ENCODE data around the gene NACC1. TPM values are rescaled to one million over a fixed set of nuclear protein-coding genes. Genes with fewer than 3 reads are reported as not detected.

NACC1 gene
- total RNA-seq, 1 donor from 2014 or later, result 22.6 TPM

DNA sequence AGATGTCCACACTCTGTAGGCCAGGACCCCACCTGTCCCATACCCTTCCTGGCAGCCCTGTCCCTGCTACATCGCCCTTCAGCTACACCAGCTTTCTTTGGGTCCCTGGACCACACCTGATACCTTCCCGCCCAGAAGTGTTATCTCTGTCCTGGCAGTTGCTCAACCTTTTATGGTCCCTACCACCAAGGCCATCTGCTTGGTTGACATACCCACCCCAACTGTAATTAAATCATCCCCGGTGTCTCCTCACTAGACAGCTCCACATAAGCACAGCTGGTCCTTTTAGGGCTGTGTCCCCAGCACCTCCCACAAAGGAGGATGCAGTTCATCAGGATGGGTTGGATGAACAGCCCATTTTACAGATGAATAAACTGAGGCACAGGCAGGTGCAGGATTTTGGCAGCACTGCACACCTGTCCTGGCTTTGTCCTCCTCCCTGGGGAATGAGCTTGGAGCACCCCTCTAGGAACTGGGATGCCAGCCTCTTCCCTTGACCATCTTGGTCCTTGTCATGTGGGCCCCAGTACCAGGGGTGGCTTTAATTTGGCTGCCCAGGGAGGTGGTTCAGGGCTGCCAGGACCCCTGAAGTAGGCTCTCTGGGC, 12.9 kb downstream of the NACC1 start:
- peaks cover 0 to 9% of the 10 kb centered on the region in 2 donors for H3K36me3 ChIP-seq
- no peak for DNase-seq (ENCODE audit: extremely low spot score in 2 of 2)
- no peaks in the 10 kb centered on the region for H3K4me1 ChIP-seq
- no peak overlapping the region for H3K27ac ChIP-seq
- intact Hi-C loops (cut with DNase I), result no loop called here
- no peaks in the 10 kb centered on the region for H3K27me3 ChIP-seq
- no peak overlapping the region for H3K4me3 ChIP-seq
- TF ChIP-seq, protein P1, sequence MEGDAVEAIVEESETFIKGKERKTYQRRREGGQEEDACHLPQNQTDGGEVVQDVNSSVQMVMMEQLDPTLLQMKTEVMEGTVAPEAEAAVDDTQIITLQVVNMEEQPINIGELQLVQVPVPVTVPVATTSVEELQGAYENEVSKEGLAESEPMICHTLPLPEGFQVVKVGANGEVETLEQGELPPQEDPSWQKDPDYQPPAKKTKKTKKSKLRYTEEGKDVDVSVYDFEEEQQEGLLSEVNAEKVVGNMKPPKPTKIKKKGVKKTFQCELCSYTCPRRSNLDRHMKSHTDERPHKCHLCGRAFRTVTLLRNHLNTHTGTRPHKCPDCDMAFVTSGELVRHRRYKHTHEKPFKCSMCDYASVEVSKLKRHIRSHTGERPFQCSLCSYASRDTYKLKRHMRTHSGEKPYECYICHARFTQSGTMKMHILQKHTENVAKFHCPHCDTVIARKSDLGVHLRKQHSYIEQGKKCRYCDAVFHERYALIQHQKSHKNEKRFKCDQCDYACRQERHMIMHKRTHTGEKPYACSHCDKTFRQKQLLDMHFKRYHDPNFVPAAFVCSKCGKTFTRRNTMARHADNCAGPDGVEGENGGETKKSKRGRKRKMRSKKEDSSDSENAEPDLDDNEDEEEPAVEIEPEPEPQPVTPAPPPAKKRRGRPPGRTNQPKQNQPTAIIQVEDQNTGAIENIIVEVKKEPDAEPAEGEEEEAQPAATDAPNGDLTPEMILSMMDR (IDR thresholded peaks at IDR 0.05), result no peak
- no peak for TF ChIP-seq POLR2A (IDR thresholded peaks at IDR 0.05)
- TF ChIP-seq POLR2AphosphoS5 (IDR thresholded peaks at IDR 0.05; ENCODE audit: insufficient read depth in 1 of 2, low read depth in 1 of 2), result no peak
- H3K9me3 ChIP-seq, result no peaks in the 10 kb centered on the region

DNA sequence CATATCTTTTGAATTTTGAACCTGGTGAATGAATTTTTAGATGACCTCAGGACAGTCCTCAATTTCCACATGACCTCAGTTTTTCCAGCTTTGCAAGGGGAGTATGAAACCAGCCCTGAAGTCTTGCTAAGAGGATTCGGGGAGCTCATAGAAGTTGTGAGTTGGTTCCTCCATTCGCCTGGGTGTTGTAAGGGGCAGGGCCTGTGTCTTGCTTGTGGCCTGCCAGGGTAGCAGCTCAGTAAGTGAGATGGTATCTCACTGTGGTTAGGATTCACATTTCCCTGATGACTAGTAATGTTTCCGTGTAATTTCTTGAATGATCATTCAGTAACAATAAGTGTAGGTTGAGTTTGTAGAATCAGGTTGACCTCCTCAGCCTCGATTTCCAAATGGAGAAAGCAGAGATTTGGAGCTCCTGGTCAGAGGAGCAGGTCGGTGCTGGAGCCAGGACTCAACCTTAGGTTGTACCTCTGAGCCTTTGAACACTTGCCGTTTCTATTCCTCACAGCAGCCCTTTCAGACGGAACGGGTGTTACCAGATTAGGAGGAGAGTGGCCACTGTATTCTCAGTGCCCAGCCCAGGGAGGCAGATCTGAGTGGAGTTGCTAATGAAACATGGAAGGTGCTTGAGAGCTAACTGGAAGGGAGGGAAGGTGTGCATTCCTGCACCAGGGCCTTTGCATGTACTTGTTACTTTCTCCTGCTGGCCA, 14.6 kb downstream of the NACC1 start:
- H3K4me1 ChIP-seq, result no peaks in the 10 kb centered on the region
- no peak overlapping the region for H3K4me3 ChIP-seq
- H3K36me3 ChIP-seq, result peaks cover 0 to 25% of the 10 kb centered on the region in 2 donors
- TF ChIP-seq POLR2AphosphoS5 (IDR thresholded peaks at IDR 0.05; ENCODE audit: insufficient read depth in 1 of 2, low read depth in 1 of 2) (no peak), POLR2A (IDR thresholded peaks at IDR 0.05) (no peak)
- H3K9me3 ChIP-seq, result no peaks in the 10 kb centered on the region
- intact Hi-C loops (cut with DNase I), result no loop called here
- DNase-seq (ENCODE audit: extremely low spot score in 2 of 2), result no peak
- H3K27me3 ChIP-seq, result no peaks in the 10 kb centered on the region
- no peak overlapping the region for H3K27ac ChIP-seq

DNA sequence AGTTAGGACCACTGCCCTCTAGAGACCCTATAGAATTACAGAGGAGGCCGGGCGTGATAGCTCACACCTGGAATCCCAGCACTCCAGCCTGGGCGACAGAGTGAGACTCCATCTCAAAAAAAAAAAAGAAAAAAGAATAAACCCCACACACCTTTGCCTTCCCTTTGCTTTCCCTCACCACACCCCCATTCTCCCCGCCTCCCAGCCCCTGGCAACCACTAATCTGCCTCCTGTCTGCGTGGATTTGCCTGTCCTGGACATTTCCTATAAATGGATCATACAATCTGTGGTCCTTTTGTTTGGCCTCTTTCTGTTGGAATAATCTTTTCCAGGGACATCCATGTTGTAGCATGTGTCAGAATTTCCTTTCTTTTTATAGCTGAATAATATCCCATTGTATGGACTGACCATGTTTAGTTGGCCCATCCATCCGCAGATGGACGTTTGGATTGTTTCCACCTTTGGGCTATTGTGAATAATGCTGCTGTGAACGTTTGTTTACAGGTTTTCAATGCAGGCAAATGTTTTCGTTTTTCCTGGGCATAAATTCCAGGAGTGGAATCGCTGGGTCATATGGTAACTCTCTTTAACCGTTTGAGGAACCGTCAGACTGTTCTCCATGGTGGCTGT, 15.3 kb downstream of the NACC1 start:
- no peak for TF ChIP-seq POLR2A (IDR thresholded peaks at IDR 0.05)
- TF ChIP-seq, protein P1 (IDR thresholded peaks at IDR 0.05), result no peak
- no peak for TF ChIP-seq POLR2AphosphoS5 (IDR thresholded peaks at IDR 0.05; ENCODE audit: insufficient read depth in 1 of 2, low read depth in 1 of 2)
- intact Hi-C loops (cut with DNase I), result no loop called here
- H3K27ac ChIP-seq, result no peak overlapping the region

DNA sequence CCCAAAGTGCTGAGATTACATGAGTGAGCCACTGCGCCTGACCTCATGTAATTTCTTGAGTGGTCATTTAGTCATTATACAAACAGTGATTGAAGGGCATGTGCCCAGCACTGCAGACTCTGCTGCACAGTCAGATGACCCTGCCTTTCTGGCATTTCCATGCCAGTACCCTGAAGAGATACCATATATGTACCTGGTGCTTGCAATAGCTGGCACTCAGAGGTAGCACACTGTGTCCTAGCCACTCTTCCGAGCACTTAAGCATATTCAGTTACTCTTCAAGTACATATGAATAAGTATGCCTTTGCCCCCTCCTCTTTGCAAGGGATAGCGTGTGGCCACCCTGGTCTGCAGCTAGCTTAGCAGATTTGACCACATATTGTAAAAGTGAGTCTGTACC, 16.6 kb downstream of the NACC1 start:
- no peaks in the 10 kb centered on the region for H3K27me3 ChIP-seq
- H3K9me3 ChIP-seq, result no peaks in the 10 kb centered on the region
- TF ChIP-seq POLR2A (IDR thresholded peaks at IDR 0.05) (no peak), POLR2AphosphoS5 (IDR thresholded peaks at IDR 0.05; ENCODE audit: insufficient read depth in 1 of 2, low read depth in 1 of 2) (no peak)
- TF ChIP-seq, protein P1 (IDR thresholded peaks at IDR 0.05), result no peak
- no peaks in the 10 kb centered on the region for H3K4me1 ChIP-seq
- H3K36me3 ChIP-seq, result peaks cover 0 to 41% of the 10 kb centered on the region in 2 donors
- intact Hi-C loops (cut with DNase I), result no loop called here
- no peak overlapping the region for H3K4me3 ChIP-seq
- no peak overlapping the region for H3K27ac ChIP-seq
- DNase-seq (ENCODE audit: extremely low spot score in 2 of 2), result no peak

More for the DNA sequence above, 15.3 kb downstream of the NACC1 start:
- Histone ChIP-seq H3K36me3 (peaks cover 0 to 32% of the 10 kb centered on the region in 2 donors), H3K4me1 (no peaks in the 10 kb centered on the region), H3K9me3 (no peaks in the 10 kb centered on the region), H3K4me3 (no peak overlapping the region), H3K27me3 (no peaks in the 10 kb centered on the region)
- no peak for DNase-seq (ENCODE audit: extremely low spot score in 2 of 2)

DNA sequence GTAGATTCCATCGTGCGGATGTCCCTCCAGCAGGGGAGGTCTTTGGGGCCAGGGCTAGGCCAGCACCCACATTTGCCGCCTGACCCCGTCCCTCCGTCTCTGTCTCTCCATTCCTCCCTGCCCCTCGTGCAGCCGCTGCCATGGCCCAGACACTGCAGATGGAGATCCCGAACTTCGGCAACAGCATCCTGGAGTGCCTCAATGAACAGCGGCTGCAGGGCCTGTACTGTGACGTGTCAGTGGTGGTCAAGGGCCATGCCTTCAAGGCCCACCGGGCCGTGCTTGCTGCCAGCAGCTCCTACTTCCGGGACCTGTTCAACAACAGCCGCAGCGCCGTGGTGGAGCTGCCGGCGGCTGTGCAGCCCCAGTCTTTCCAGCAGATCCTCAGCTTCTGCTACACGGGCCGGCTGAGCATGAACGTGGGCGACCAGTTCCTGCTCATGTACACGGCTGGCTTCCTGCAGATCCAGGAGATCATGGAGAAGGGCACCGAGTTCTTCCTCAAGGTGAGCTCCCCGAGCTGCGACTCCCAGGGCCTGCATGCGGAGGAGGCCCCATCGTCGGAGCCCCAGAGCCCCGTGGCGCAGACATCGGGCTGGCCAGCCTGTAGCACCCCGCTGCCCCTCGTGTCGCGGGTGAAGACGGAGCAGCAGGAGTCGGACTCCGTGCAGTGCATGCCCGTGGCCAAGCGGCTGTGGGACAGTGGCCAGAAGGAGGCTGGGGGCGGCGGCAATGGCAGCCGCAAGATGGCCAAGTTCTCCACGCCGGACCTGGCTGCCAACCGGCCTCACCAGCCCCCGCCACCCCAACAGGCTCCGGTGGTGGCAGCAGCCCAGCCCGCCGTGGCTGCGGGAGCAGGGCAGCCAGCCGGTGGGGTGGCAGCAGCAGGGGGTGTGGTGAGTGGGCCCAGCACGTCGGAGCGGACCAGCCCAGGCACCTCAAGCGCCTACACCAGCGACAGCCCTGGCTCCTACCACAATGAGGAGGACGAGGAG, 17.3 kb downstream of the NACC1 start:
- DNase-seq (ENCODE audit: extremely low spot score in 2 of 2), result no peak

More for the DNA sequence above, 17.3 kb downstream of the NACC1 start:
- TF ChIP-seq, protein P1 (IDR thresholded peaks at IDR 0.05), result no peak
- TF ChIP-seq POLR2A (IDR thresholded peaks at IDR 0.05), result no peak
- TF ChIP-seq POLR2AphosphoS5 (IDR thresholded peaks at IDR 0.05; ENCODE audit: insufficient read depth in 1 of 2, low read depth in 1 of 2), result no peak
- Histone ChIP-seq H3K9me3 (no peaks in the 10 kb centered on the region), H3K4me3 (no peak overlapping the region), H3K27ac (no peak overlapping the region), H3K27me3 (no peaks in the 10 kb centered on the region), H3K36me3 (peaks cover 0 to 46% of the 10 kb centered on the region in 2 donors), H3K4me1 (no peaks in the 10 kb centered on the region)
- intact Hi-C loops (cut with DNase I), result no loop called here

Data from vagina (tissue), 2 donors.